GM12878 (cell line): ENCODE results near the gene MIGA2. TPM values are rescaled to one million over a fixed set of nuclear protein-coding genes. Genes with fewer than 3 reads are reported as not detected.

Source experiments
- ATAC-seq: fragments of 200-7000 bp; cut with Tn5 transposase; 3 replicates; pipeline ENCODE4 v1.9.1; 2020; ENCODE audit warnings: mild to moderate bottlenecking, moderate library complexity
- BruUV-seq: library from RNA; stranded (reverse); fragments of 400-500 nt; replicated peaks from 2 replicates; lab custom pipeline; 2021; lab: Mats Ljungman, UMichigan
- CTCF ChIA-PET: fragments of 300-600 bp; sonication (Branson Sonifier 250); formaldehyde crosslinking; extraction: SDS; loops from one replicate; lab custom pipeline; 2021; ENCODE audit warnings: inconsistent platforms; lab: Yijun Ruan, JAX
- POLR2A ChIA-PET: fragments of 350-600 bp; formaldehyde crosslinking; extraction: SDS; loops from one replicate; lab custom pipeline; 2021; ENCODE audit warnings: inconsistent platforms; lab: Charles Lee
- RAD21 ChIA-PET: fragments of 300-600 bp; sonication (Branson Sonifier 250); formaldehyde crosslinking; loops from one replicate; lab custom pipeline; 2023; ENCODE audit warnings: antibody characterized with exemption; ENCODE audit not compliant: unreplicated experiment; lab: Charles Lee
- SMC1A ChIA-PET: fragments of 300-600 bp; sonication (Branson Sonifier 250); formaldehyde crosslinking; loops from one replicate; lab custom pipeline; 2023; ENCODE audit not compliant: unreplicated experiment, uncharacterized antibody; lab: Charles Lee
- DNase-seq: peaks from one replicate; pipeline ENCODE4 v3.0.0-alpha.2; 2011; ENCODE audit warnings: low read depth, low spot score
- FAIRE-seq: peaks from 3 replicates; lab custom pipeline; 2011; peaks lifted over from hg19 to GRCh38; lab: Jason Lieb, UNC
- H2AFZ ChIP-seq: 2 replicates; pipeline ENCODE4 v1.6.0; 2011; ENCODE audit warnings: low read depth, low read length, control low read depth; ENCODE audit not compliant: control insufficient read depth
- H3K27ac ChIP-seq: 2 replicates; pipeline ENCODE4 v1.5.1; 2011; ENCODE audit warnings: control low read depth; ENCODE audit not compliant: control insufficient read depth, insufficient read depth
- H3K27me3 ChIP-seq, 2 experiments: replicated peaks in 1 of 2; 2 replicates each; pipeline versions ENCODE4 v1.6.0 to v1.6.1; 2011; ENCODE audit warnings: low read length in 1 of 2; ENCODE audit not compliant: control insufficient read depth in 2 of 2, insufficient read depth in 2 of 2
- H3K36me3 ChIP-seq, 2 experiments: 2 replicates each; pipeline ENCODE4 v1.5.1; 2011; ENCODE audit warnings: low read length in 1 of 2; ENCODE audit not compliant: control insufficient read depth in 2 of 2, insufficient read depth in 2 of 2
- H3K4me1 ChIP-seq: 2 replicates; pipeline ENCODE4 v1.6.1; 2011; ENCODE audit warnings: mild to moderate bottlenecking, low read length, moderate library complexity, mixed read lengths; ENCODE audit not compliant: control insufficient read depth, insufficient read depth
- H3K4me2 ChIP-seq: 2 replicates; pipeline ENCODE4 v1.6.0; 2011; ENCODE audit warnings: control low read depth; ENCODE audit not compliant: control insufficient read depth, insufficient read depth
- H3K4me3 ChIP-seq: fragments of 200-600 bp; sonication (generic); 2 replicates; pipeline ENCODE4 v1.5.1; 2016
- H3K79me2 ChIP-seq: 2 replicates; pipeline ENCODE4 v1.6.0; 2011; ENCODE audit warnings: low read length; ENCODE audit not compliant: control insufficient read depth, insufficient read depth
- H3K9ac ChIP-seq: 2 replicates; pipeline ENCODE4 v1.8.0; 2011; ENCODE audit warnings: low read length, control low read depth, mixed read lengths; ENCODE audit not compliant: control insufficient read depth, insufficient read depth
- H3K9me3 ChIP-seq: replicated peaks from 3 replicates; pipeline ENCODE4 v1.5.1; 2011; ENCODE audit warnings: mild to moderate bottlenecking, low read length; ENCODE audit not compliant: control insufficient read depth, insufficient read depth
- H4K20me1 ChIP-seq: 2 replicates; pipeline ENCODE4 v1.6.0; 2011; ENCODE audit not compliant: control insufficient read depth, insufficient read depth
- EED ChIP-seq: sonication (generic); IDR thresholded peaks from 2 replicates; pipeline ENCODE4 v1.6.1; 2016; ENCODE audit warnings: antibody characterized with exemption, low read depth
- NR2F1 ChIP-seq: fragments of 450-650 bp; conservative IDR thresholded peaks from 2 replicates; pipeline ENCODE4 v1.6.1; 2017; ENCODE audit warnings: mild to moderate bottlenecking
- RELB ChIP-seq: fragments of 450-650 bp; IDR thresholded peaks from 2 replicates; pipeline ENCODE4 v1.6.1; 2017; ENCODE audit warnings: low read depth, mild to moderate bottlenecking, moderate library complexity
- ZBTB11 ChIP-seq: fragments of 450-650 bp; formaldehyde crosslinking; IDR thresholded peaks from 2 replicates; pipeline ENCODE4 v1.5.0; 2022; ENCODE audit warnings: mild to moderate bottlenecking, missing genetic modification characterization
- WGBS: methylation state at CpG from one replicate; pipeline ENCODE4 v1.1.6; 2016; ENCODE audit warnings: low lambda C conversion rate; ENCODE audit not compliant: insufficient replicate concordance, insufficient coverage; ENCODE audit errors: missing lambda C conversion rate; 5-methylcytosine and 5-hydroxymethylcytosine counted together
- in situ Hi-C: fragments of 300-500 bp; cut with MboI; formaldehyde crosslinking; loops from 9 replicates; pipeline ENCODE4 v1.14.3; 2018; ENCODE audit warnings: mixed read lengths
- intact Hi-C: fragments of 100-400 bp; cut with micrococcal nuclease; formaldehyde crosslinking; loops from one replicate; pipeline ENCODE4 v1.14.2; 2022; ENCODE audit not compliant: unreplicated experiment
- polyA plus RNA-seq, 11 experiments: library from polyadenylated mRNA; depleted of rRNA in 4 of 11; unstranded in 6 of 11; stranded (reverse) in 5 of 11; fragments of >200 nt; fragmentation: Nextera tagmentation in 4 of 11; fragmentation: Illumina TruSeq in 1 of 11; extraction: Ambion mirVana in 4 of 11; extraction: Trizol in 1 of 11; gene quantifications; 1 replicate in 1 of 11; 2 replicates in 10 of 11; pipeline versions ENCODE4 v1.2.1 to v1.2.3, GENCODE V29; 2011 to 2016; ENCODE audit warnings: inconsistent platforms in 2 of 11, missing spikeins in 2 of 11, low read depth in 1 of 11
- total RNA-seq, 4 experiments: library from RNA; depleted of rRNA in 3 of 4; stranded (reverse); fragments of >200 nt in 3 of 4; fragmentation: Illumina TruSeq in 1 of 4; extraction: Trizol in 1 of 4; gene quantifications; 2 replicates each; pipeline versions ENCODE4 v1.2.1 to v1.2.3, GENCODE V29; 2013 to 2021

The MIGA2 gene
- total and polyA plus RNA-seq, 10 of the 15 experiments (the other 5 are each of a cell fraction or from before 2014, with no cell fraction given): 0.14 to 31.0 (median 12.7) TPM

- CTCF ChIA-PET: interaction anchor here (0.6 to 4.4 kb wide), 3 partner anchors 10 to 1090 kb away, joined by 3 to 16 read pairs (median 4); no protein-coding TSS in a partner anchor
- no peak for ATAC-seq
- H3K4me1 ChIP-seq: peaks cover 3% of the 10 kb centered on the region; the same call in 1 of the 2 replicates
- no peaks in the 10 kb centered on the region for H3K27me3 ChIP-seq
- peaks cover 12% of the 10 kb centered on the region for H3K79me2 ChIP-seq
- WGBS: 86% methylated on average over 4 of the region's 4 CpGs
- TF ChIP-seq RELB (no peak), EED (no peak), NR2F1 (no peak), ZBTB11 (no peak)
- TF ChIP-seq, all 136 proteins: peak for 0
- Histone ChIP-seq H3K9ac (no peak overlapping the region), H3K27ac (no peak overlapping the region), H3K9me3 (no peaks in the 10 kb centered on the region), H3K4me3 (no peak overlapping the region), H4K20me1 (no peaks in the 10 kb centered on the region), H3K36me3 (peaks cover 9 to 10% of the 10 kb centered on the region in 2 experiments), H2AFZ (no peak overlapping the region), H3K4me2 (no peak overlapping the region)
- RAD21 ChIA-PET: no interaction called here
- SMC1A ChIA-PET: no interaction called here
- DNase-seq (no peak), FAIRE-seq (no peak)
- POLR2A ChIA-PET: no interaction called here
- intact Hi-C loops (no loop called here), in situ Hi-C loops (no loop called here)
- BruUV-seq: no TSS peak
Observed at GRCh38 chr9:129118799-129119198, 82.4 kb downstream of the MIGA2 start.
